CD4-positive, alpha-beta memory T cell (primary cell): ENCODE measurements around the gene TRIM8. TPM values are rescaled to one million over a fixed set of nuclear protein-coding genes. Genes with fewer than 3 reads are reported as not detected.
"Not testable (repeated sequence)": the region's sequence is repeated elsewhere in the genome, so short reads cannot be mapped to it uniquely, and the experiment has no call there.

ENCODE experiments used
- CTCF ChIA-PET: fragments of 350-600 bp; sonication (Branson Sonifier 250); formaldehyde crosslinking; loops from one replicate; lab custom pipeline; 2021; ENCODE audit warnings: inconsistent platforms; ENCODE audit not compliant: partially characterized antibody; lab: Charles Lee
- POLR2A ChIA-PET: fragments of 350-600 bp; sonication (Branson Sonifier 250); formaldehyde crosslinking; loops from one replicate; lab custom pipeline; 2021; ENCODE audit not compliant: partially characterized antibody; lab: Charles Lee
- DNase-seq, 5 donors: peaks; one replicate each; pipeline versions ENCODE4 v3.0.0 to v3.0.0-alpha.2; 2020 to 2022; ENCODE audit warnings: mixed read lengths in 1 of 5
- H3K27ac ChIP-seq: one replicate; pipeline ENCODE4 v1.7.0; 2013; ENCODE audit warnings: low read depth, low read length
- H3K27me3 ChIP-seq: 2 replicates; pipeline ENCODE4 v1.7.0; 2013; ENCODE audit warnings: mild to moderate bottlenecking, low read length, moderate library complexity; ENCODE audit not compliant: insufficient read depth
- H3K36me3 ChIP-seq: 2 replicates; pipeline ENCODE4 v1.7.0; 2013; ENCODE audit warnings: mild to moderate bottlenecking, low read length, moderate library complexity; ENCODE audit not compliant: insufficient read depth
- H3K4me1 ChIP-seq: 2 replicates; pipeline ENCODE4 v1.7.0; 2013; ENCODE audit warnings: mild to moderate bottlenecking, low read length, moderate library complexity; ENCODE audit not compliant: insufficient read depth
- H3K4me3 ChIP-seq, 2 donors: one replicate each; pipeline ENCODE4 v1.7.0; 2013; ENCODE audit warnings: low read length in 2 of 2, mild to moderate bottlenecking in 1 of 2
- H3K9me3 ChIP-seq, 2 donors: one replicate each; pipeline ENCODE4 v1.7.0; 2013; ENCODE audit warnings: low read length in 2 of 2, control low read depth in 1 of 2; ENCODE audit not compliant: control insufficient read depth in 1 of 2
- H3K27ac Mint-ChIP-seq, 7 donors: one replicate each; pipeline ENCODE4 v1.8.0; 2020 to 2021; ENCODE audit warnings: mixed read lengths in 7 of 7, mild to moderate bottlenecking in 6 of 7, inconsistent platforms in 3 of 7, moderate library complexity in 3 of 7
- H3K27me3 Mint-ChIP-seq, 2 donors: one replicate each; pipeline ENCODE4 v1.8.0; 2020 to 2021; ENCODE audit warnings: mixed read lengths in 2 of 2
- H3K36me3 Mint-ChIP-seq, 2 donors: one replicate each; pipeline ENCODE4 v1.8.0; 2020 to 2021; ENCODE audit warnings: mixed read lengths in 2 of 2, inconsistent platforms in 1 of 2, mild to moderate bottlenecking in 1 of 2
- H3K4me1 Mint-ChIP-seq, 4 donors: one replicate each; pipeline ENCODE4 v1.8.0; 2020 to 2021; ENCODE audit warnings: mixed read lengths in 4 of 4, mild to moderate bottlenecking in 1 of 4
- H3K4me3 Mint-ChIP-seq, 8 donors: one replicate each; pipeline ENCODE4 v1.8.0; 2020 to 2021; ENCODE audit warnings: mixed read lengths in 8 of 8, mild to moderate bottlenecking in 7 of 8, moderate library complexity in 6 of 8, inconsistent platforms in 3 of 8
- H3K9me3 Mint-ChIP-seq, 8 donors: one replicate each; pipeline ENCODE4 v1.8.0; 2020 to 2021; ENCODE audit warnings: mixed read lengths in 8 of 8, mild to moderate bottlenecking in 5 of 8, inconsistent platforms in 3 of 8, moderate library complexity in 1 of 8
- intact Hi-C: fragments of 100-400 bp; cut with micrococcal nuclease; formaldehyde crosslinking; loops from one replicate; pipeline ENCODE4 v1.15.1; 2023
- polyA plus RNA-seq, 2 donors: library from polyadenylated mRNA; unstranded; fragments of 300-500 nt; fragmentation: Illumina TruSeq; gene quantifications; one replicate each; pipeline ENCODE4 v1.2.3, GENCODE V29; 2021
- total RNA-seq, 2 experiments: library from RNA; stranded (reverse); gene quantifications; one replicate each; pipeline ENCODE4 v1.2.3, GENCODE V29; 2021

The TRIM8 gene
- total and polyA plus RNA-seq, 4 experiments from 2014 or later: 33.0 to 71.6 (median 62.4) TPM

- no peaks in the 10 kb centered on the region for H3K36me3 ChIP-seq
- peaks cover 5 to 7% of the 10 kb centered on the region in 2 donors for H3K36me3 Mint-ChIP-seq
- H3K4me3 ChIP-seq: no peak overlapping the region
- DNase-seq: no peak
- peaks cover 8% of the 10 kb centered on the region for H3K4me1 ChIP-seq
- peaks cover 3 to 18% (median 10%) of the 10 kb centered on the region in 4 donors for H3K4me1 Mint-ChIP-seq
- no peaks in the 10 kb centered on the region for H3K27me3 ChIP-seq
- POLR2A ChIA-PET: no interaction called here
- no peaks in the 10 kb centered on the region for H3K27me3 Mint-ChIP-seq
- intact Hi-C loops: no loop called here
- H3K9me3 Mint-ChIP-seq: no peaks in the 10 kb centered on the region
- H3K27ac Mint-ChIP-seq: peak overlapping the region in 3 of 7 donors; percentile 18 to 39 (median 37)
- CTCF ChIA-PET: interaction anchor here (1.2 kb wide), 1 partner anchor 14 kb away, joined by 3 read pairs; no protein-coding TSS in a partner anchor
- no peak overlapping the region for H3K4me3 Mint-ChIP-seq
- no peaks in the 10 kb centered on the region for H3K9me3 ChIP-seq
- H3K27ac ChIP-seq: no peak overlapping the region
Measured at GRCh38 chr10:102683736-102684135, 39.5 kb downstream of the TRIM8 start.

- Mint-ChIP-seq H3K4me1 (peaks cover 0 to under 1% (median 0%) of the 10 kb centered on the region in 4 donors), H3K27ac (peak overlapping the region in 2 of 7 donors; percentile 42 to 53), H3K9me3 (no peaks in the 10 kb centered on the region), H3K36me3 (peaks cover 2 to 7% of the 10 kb centered on the region in 2 donors), H3K27me3 (no peaks in the 10 kb centered on the region), H3K4me3 (no peak overlapping the region)
- ChIA-PET POLR2A (no interaction called here), CTCF (no interaction called here)
- H3K4me1 ChIP-seq: no peaks in the 10 kb centered on the region
- H3K9me3 ChIP-seq: no peaks in the 10 kb centered on the region
- H3K36me3 ChIP-seq: no peaks in the 10 kb centered on the region
- H3K4me3 ChIP-seq: no peak overlapping the region
- no peak overlapping the region for H3K27ac ChIP-seq
- no peaks in the 10 kb centered on the region for H3K27me3 ChIP-seq
- DNase-seq: no peak
- intact Hi-C loops: no loop called here
Measured at GRCh38 chr10:102691285-102692066, 47.2 kb downstream of the TRIM8 start.

GRCh38 chr10:102695401-102695800 is 51.1 kb downstream of the TRIM8 start:
- CTCF ChIA-PET, DNase-seq, H3K4me3 Mint-ChIP-seq, H3K9me3 ChIP-seq, H3K27ac ChIP-seq, H3K4me1 Mint-ChIP-seq, H3K36me3 ChIP-seq, intact Hi-C loops, POLR2A ChIA-PET, H3K9me3 Mint-ChIP-seq, H3K4me1 ChIP-seq, H3K27ac Mint-ChIP-seq, H3K4me3 ChIP-seq, H3K27me3 Mint-ChIP-seq, H3K27me3 ChIP-seq: not testable (repeated sequence)
- peaks cover 28 to 35% of the 10 kb centered on the region in 2 donors for H3K36me3 Mint-ChIP-seq

GRCh38 chr10:102696736-102697135 is 52.5 kb downstream of the TRIM8 start:
- Histone ChIP-seq H3K36me3 (no peaks in the 10 kb centered on the region), H3K4me1 (no peaks in the 10 kb centered on the region), H3K9me3 (no peaks in the 10 kb centered on the region), H3K27ac (no peak overlapping the region), H3K4me3 (no peak overlapping the region), H3K27me3 (no peaks in the 10 kb centered on the region)
- no peaks in the 10 kb centered on the region for H3K9me3 Mint-ChIP-seq
- intact Hi-C loops: no loop called here
- ChIA-PET POLR2A (no interaction called here), CTCF (interaction anchor here (0.7 kb wide), 1 partner anchor 1299 kb away, joined by 3 read pairs; no protein-coding TSS in a partner anchor)
- H3K27me3 Mint-ChIP-seq: no peaks in the 10 kb centered on the region
- no peak overlapping the region for H3K27ac Mint-ChIP-seq
- peaks cover 31 to 35% of the 10 kb centered on the region in 2 donors for H3K36me3 Mint-ChIP-seq
- DNase-seq: no peak
- no peak overlapping the region for H3K4me3 Mint-ChIP-seq
- H3K4me1 Mint-ChIP-seq: peaks cover 0 to 5% (median 1%) of the 10 kb centered on the region in 4 donors

GRCh38 chr10:102698894-102699293 is 54.6 kb downstream of the TRIM8 start:
- Mint-ChIP-seq H3K36me3 (peaks cover 31 to 36% of the 10 kb centered on the region in 2 donors), H3K9me3 (no peaks in the 10 kb centered on the region), H3K4me1 (peaks cover 0 to 5% (median 1%) of the 10 kb centered on the region in 4 donors), H3K27me3 (no peaks in the 10 kb centered on the region), H3K4me3 (no peak overlapping the region), H3K27ac (peak overlapping the region in 1 of 7 donors; percentile 85)
- DNase-seq: no peak
- Histone ChIP-seq H3K27me3 (no peaks in the 10 kb centered on the region), H3K27ac (no peak overlapping the region), H3K9me3 (no peaks in the 10 kb centered on the region), H3K36me3 (no peaks in the 10 kb centered on the region), H3K4me1 (no peaks in the 10 kb centered on the region), H3K4me3 (no peak overlapping the region)
- CTCF ChIA-PET: interaction anchor here (2.2 kb wide), 1 partner anchor 14 kb away, joined by 5 read pairs; no protein-coding TSS in a partner anchor
- POLR2A ChIA-PET: no interaction called here
- intact Hi-C loops: no loop called here

GRCh38 chr10:102701272-102701671 is 57.0 kb downstream of the TRIM8 start:
- Histone ChIP-seq H3K27ac (no peak overlapping the region), H3K27me3 (no peaks in the 10 kb centered on the region), H3K4me3 (no peak overlapping the region), H3K36me3 (no peaks in the 10 kb centered on the region), H3K9me3 (no peaks in the 10 kb centered on the region), H3K4me1 (no peaks in the 10 kb centered on the region)
- H3K4me3 Mint-ChIP-seq: no peak overlapping the region
- ChIA-PET POLR2A (no interaction called here), CTCF (no interaction called here)
- peaks cover 31 to 36% of the 10 kb centered on the region in 2 donors for H3K36me3 Mint-ChIP-seq
- DNase-seq: no peak
- H3K27ac Mint-ChIP-seq: no peak overlapping the region
- peaks cover 5 to 13% (median 6%) of the 10 kb centered on the region in 4 donors for H3K4me1 Mint-ChIP-seq
- intact Hi-C loops: no loop called here
- H3K27me3 Mint-ChIP-seq: no peaks in the 10 kb centered on the region
- H3K9me3 Mint-ChIP-seq: no peaks in the 10 kb centered on the region

- Histone ChIP-seq H3K27ac (no peak overlapping the region), H3K4me1 (no peaks in the 10 kb centered on the region), H3K36me3 (no peaks in the 10 kb centered on the region), H3K4me3 (no peak overlapping the region), H3K9me3 (no peaks in the 10 kb centered on the region), H3K27me3 (no peaks in the 10 kb centered on the region)
- no peaks in the 10 kb centered on the region for H3K9me3 Mint-ChIP-seq
- no peak for DNase-seq
- H3K4me3 Mint-ChIP-seq: no peak overlapping the region
- POLR2A ChIA-PET: interaction anchor here (0.5 kb wide), 1 partner anchor 21 kb away, joined by 4 read pairs; no protein-coding TSS in a partner anchor
- H3K4me1 Mint-ChIP-seq: peaks cover 4 to 13% (median 7%) of the 10 kb centered on the region in 4 donors
- CTCF ChIA-PET: no interaction called here
- H3K36me3 Mint-ChIP-seq: peaks cover 27 to 32% of the 10 kb centered on the region in 2 donors
- intact Hi-C loops: no loop called here
- H3K27ac Mint-ChIP-seq: no peak overlapping the region
- H3K27me3 Mint-ChIP-seq: no peaks in the 10 kb centered on the region
Measured at GRCh38 chr10:102701796-102702195, 57.5 kb downstream of the TRIM8 start.
